Panc1 (cell line): ENCODE measurements around the gene OR51F2. TPM values are rescaled to one million over a fixed set of nuclear protein-coding genes. Genes with fewer than 3 reads are reported as not detected.

Experiments used
- ATAC-seq: fragments of 200-7000 bp; cut with Tn5 transposase; 2 replicates; pipeline ENCODE4 v1.9.1; 2020; ENCODE audit warnings: mild to moderate bottlenecking, moderate library complexity
- Bru-seq: library from RNA; stranded (reverse); fragments of 400-500 nt; gene quantifications from one replicate; lab custom pipeline; 2021; lab: Mats Ljungman, UMichigan
- BruChase-seq, 2 experiments: library from RNA; stranded (reverse); fragments of 400-500 nt; gene quantifications; one replicate each; lab custom pipeline; 2021; lab: Mats Ljungman, UMichigan
- BruUV-seq: library from RNA; stranded (reverse); fragments of 400-500 nt; replicated peaks from 2 replicates; lab custom pipeline; 2021; lab: Mats Ljungman, UMichigan
- CTCF ChIA-PET: fragments of 300-600 bp; sonication (Branson Sonifier 250); formaldehyde crosslinking; loops from one replicate; lab custom pipeline; 2022; ENCODE audit warnings: antibody characterized with exemption; lab: Charles Lee
- POLR2A ChIA-PET: fragments of 300-600 bp; sonication (Branson Sonifier 250); formaldehyde crosslinking; loops from one replicate; lab custom pipeline; 2022; ENCODE audit warnings: antibody characterized with exemption; lab: Charles Lee
- DNase-seq: peaks from one replicate; pipeline ENCODE4 v3.0.0-alpha.2; 2010; ENCODE audit warnings: low read depth, low spot score
- H3K27ac ChIP-seq: 2 replicates; pipeline ENCODE4 v1.5.1; 2011; ENCODE audit warnings: mild to moderate bottlenecking, low read length, inconsistent platforms
- H3K27me3 ChIP-seq: fragments of 200-500 bp; sonication (Bioruptor generic); 2 replicates; pipeline ENCODE4 v1.6.0; 2014; ENCODE audit warnings: low read length, inconsistent platforms; ENCODE audit not compliant: control insufficient read depth, insufficient read depth
- H3K36me3 ChIP-seq: fragments of 200-500 bp; sonication (Bioruptor generic); 2 replicates; pipeline ENCODE4 v1.5.1; 2014; ENCODE audit warnings: inconsistent platforms, mild to moderate bottlenecking, low read length, moderate library complexity; ENCODE audit not compliant: control insufficient read depth, insufficient read depth
- H3K4me1 ChIP-seq: 2 replicates; pipeline ENCODE4 v1.5.1; 2011; ENCODE audit warnings: inconsistent platforms, mild to moderate bottlenecking, low read length, moderate library complexity; ENCODE audit not compliant: control insufficient read depth, insufficient read depth
- H3K4me3 ChIP-seq, 2 experiments: 2 replicates each; pipeline ENCODE4 v1.5.1; 2011 to 2012; ENCODE audit warnings: low read depth in 2 of 2, low read length in 2 of 2, mild to moderate bottlenecking in 2 of 2, inconsistent platforms in 1 of 2, moderate library complexity in 1 of 2
- H3K9me3 ChIP-seq: fragments of 200-500 bp; sonication (Bioruptor generic); 2 replicates; pipeline ENCODE4 v1.5.1; 2014; ENCODE audit warnings: low read depth, mild to moderate bottlenecking, inconsistent platforms, low read length, moderate library complexity; ENCODE audit not compliant: control insufficient read depth, insufficient read depth
- POLR2AphosphoS5 ChIP-seq: IDR thresholded peaks from 2 replicates; pipeline ENCODE4 v1.6.1; 2012; ENCODE audit warnings: mild to moderate bottlenecking, low read depth, low read length, moderate library complexity
- SIN3A ChIP-seq: IDR thresholded peaks from 2 replicates; pipeline ENCODE4 v1.6.1; 2012; ENCODE audit warnings: low read depth, mild to moderate bottlenecking, low read length, moderate library complexity, borderline replicate concordance; ENCODE audit not compliant: insufficient read depth
- TCF7L2 ChIP-seq: IDR thresholded peaks from 2 replicates; pipeline ENCODE4 v1.6.1; 2011; ENCODE audit warnings: mild to moderate bottlenecking, low read depth, low read length, inconsistent platforms
- in situ Hi-C: cut with HindIII; loops from 2 replicates; pipeline ENCODE4 v1.10.0; 2016; ENCODE audit warnings: low sequenced_read_pairs, low pct_unique_long_range_greater_than_20kb
- intact Hi-C: fragments of 100-400 bp; cut with micrococcal nuclease; formaldehyde crosslinking; loops from one replicate; pipeline ENCODE4 v1.10.0; 2022; ENCODE audit not compliant: unreplicated experiment
- long read RNA-seq: library from polyadenylated mRNA; unstranded; transcript quantifications from one replicate; pipeline ENCODE4 v2.0.0, GENCODE V29; 2021; ENCODE audit not compliant: unreplicated experiment
- polyA plus RNA-seq: library from polyadenylated mRNA; unstranded; fragments of >200 nt; gene quantifications from one replicate; pipeline ENCODE4 v1.2.1, GENCODE V29; 2012; ENCODE audit warnings: missing spikeins; ENCODE audit not compliant: insufficient read length
- total RNA-seq: library from RNA; stranded (reverse); gene quantifications from one replicate; pipeline ENCODE4 v1.2.1, GENCODE V29; 2021; ENCODE audit not compliant: unreplicated experiment
- TF ChIP-seq, protein P1 (sequence below): fragments of 450-650 bp; IDR thresholded peaks from 2 replicates; pipeline ENCODE4 v1.5.1; 2017; ENCODE audit warnings: mild to moderate bottlenecking
- TF ChIP-seq, protein P2 (sequence below), 2 experiments: IDR thresholded peaks; 2 replicates each; pipeline ENCODE4 v1.6.1; 2011 to 2012; ENCODE audit warnings: low read depth in 2 of 2, control low read depth in 1 of 2, low read length in 1 of 2, mild to moderate bottlenecking in 1 of 2, moderate library complexity in 1 of 2; ENCODE audit not compliant: insufficient read depth in 1 of 2

The OR51F2 gene, protein sequence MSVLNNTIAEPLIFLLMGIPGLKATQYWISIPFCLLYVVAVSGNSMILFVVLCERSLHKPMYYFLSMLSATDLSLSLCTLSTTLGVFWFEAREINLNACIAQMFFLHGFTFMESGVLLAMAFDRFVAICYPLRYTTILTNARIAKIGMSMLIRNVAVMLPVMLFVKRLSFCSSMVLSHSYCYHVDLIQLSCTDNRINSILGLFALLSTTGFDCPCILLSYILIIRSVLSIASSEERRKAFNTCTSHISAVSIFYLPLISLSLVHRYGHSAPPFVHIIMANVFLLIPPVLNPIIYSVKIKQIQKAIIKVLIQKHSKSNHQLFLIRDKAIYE
- total RNA-seq (not detected), Bru-seq, nascent RNA (not detected), BruChase-seq, experiment 1, labeled RNA remaining after a 2-hour chase (not detected), BruChase-seq, experiment 2, labeled RNA remaining after a 6-hour chase (not detected)
- polyA plus RNA-seq = not detected
- long read RNA-seq = 0 reads

DNA sequence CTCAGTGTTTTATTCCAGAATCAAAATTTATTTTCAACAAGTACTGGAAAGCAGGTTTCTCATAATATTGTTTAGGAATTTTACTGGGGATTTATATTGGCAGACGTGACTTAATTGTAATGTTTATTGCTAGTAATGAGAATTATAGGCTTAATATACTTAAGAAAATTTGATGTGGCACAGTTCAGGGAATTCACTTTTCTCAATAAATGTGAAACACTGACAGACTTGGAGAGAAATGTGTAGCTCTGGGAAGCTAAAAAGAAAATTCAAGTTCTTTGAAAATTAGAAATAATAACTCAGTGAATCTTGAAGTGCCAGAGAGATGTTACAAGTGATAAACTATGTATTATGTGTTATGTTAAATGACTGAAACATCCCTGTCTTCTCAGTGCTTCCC, at the start of gene OR51F2:
TSS of gene OR51F2 (plus strand) at position 301 of the 400 bp plus-strand sequence. CDS start 101 bp downstream, outside the sequence.
- no peak within 1 kb of the TSS for H3K4me3 ChIP-seq
- H3K27ac ChIP-seq = no peak within 1 kb of the TSS
- POLR2A ChIA-PET = no interaction called here
- in situ Hi-C loops (no loop called here), intact Hi-C loops (no loop called here)
- no peak for DNase-seq
- no peak for ATAC-seq
- BruUV-seq = no TSS peak
- H3K27me3 ChIP-seq = no peaks in the 10 kb centered on the region
- no peaks in the 10 kb centered on the region for H3K36me3 ChIP-seq
- H3K4me1 ChIP-seq = no peaks in the 10 kb centered on the region
- no peaks in the 10 kb centered on the region for H3K9me3 ChIP-seq
- TF ChIP-seq SIN3A (no peak), POLR2AphosphoS5 (no peak), TCF7L2 (no peak)
- TF ChIP-seq, protein P1, sequence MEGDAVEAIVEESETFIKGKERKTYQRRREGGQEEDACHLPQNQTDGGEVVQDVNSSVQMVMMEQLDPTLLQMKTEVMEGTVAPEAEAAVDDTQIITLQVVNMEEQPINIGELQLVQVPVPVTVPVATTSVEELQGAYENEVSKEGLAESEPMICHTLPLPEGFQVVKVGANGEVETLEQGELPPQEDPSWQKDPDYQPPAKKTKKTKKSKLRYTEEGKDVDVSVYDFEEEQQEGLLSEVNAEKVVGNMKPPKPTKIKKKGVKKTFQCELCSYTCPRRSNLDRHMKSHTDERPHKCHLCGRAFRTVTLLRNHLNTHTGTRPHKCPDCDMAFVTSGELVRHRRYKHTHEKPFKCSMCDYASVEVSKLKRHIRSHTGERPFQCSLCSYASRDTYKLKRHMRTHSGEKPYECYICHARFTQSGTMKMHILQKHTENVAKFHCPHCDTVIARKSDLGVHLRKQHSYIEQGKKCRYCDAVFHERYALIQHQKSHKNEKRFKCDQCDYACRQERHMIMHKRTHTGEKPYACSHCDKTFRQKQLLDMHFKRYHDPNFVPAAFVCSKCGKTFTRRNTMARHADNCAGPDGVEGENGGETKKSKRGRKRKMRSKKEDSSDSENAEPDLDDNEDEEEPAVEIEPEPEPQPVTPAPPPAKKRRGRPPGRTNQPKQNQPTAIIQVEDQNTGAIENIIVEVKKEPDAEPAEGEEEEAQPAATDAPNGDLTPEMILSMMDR = no peak
- TF ChIP-seq, protein P2, sequence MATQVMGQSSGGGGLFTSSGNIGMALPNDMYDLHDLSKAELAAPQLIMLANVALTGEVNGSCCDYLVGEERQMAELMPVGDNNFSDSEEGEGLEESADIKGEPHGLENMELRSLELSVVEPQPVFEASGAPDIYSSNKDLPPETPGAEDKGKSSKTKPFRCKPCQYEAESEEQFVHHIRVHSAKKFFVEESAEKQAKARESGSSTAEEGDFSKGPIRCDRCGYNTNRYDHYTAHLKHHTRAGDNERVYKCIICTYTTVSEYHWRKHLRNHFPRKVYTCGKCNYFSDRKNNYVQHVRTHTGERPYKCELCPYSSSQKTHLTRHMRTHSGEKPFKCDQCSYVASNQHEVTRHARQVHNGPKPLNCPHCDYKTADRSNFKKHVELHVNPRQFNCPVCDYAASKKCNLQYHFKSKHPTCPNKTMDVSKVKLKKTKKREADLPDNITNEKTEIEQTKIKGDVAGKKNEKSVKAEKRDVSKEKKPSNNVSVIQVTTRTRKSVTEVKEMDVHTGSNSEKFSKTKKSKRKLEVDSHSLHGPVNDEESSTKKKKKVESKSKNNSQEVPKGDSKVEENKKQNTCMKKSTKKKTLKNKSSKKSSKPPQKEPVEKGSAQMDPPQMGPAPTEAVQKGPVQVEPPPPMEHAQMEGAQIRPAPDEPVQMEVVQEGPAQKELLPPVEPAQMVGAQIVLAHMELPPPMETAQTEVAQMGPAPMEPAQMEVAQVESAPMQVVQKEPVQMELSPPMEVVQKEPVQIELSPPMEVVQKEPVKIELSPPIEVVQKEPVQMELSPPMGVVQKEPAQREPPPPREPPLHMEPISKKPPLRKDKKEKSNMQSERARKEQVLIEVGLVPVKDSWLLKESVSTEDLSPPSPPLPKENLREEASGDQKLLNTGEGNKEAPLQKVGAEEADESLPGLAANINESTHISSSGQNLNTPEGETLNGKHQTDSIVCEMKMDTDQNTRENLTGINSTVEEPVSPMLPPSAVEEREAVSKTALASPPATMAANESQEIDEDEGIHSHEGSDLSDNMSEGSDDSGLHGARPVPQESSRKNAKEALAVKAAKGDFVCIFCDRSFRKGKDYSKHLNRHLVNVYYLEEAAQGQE (IDR thresholded peaks at IDR 0.05; ENCODE audit: insufficient read depth in 1 of 2, low read depth in 2 of 2, low read length in 1 of 2) = no peak
- CTCF ChIA-PET = no interaction called here

DNA sequence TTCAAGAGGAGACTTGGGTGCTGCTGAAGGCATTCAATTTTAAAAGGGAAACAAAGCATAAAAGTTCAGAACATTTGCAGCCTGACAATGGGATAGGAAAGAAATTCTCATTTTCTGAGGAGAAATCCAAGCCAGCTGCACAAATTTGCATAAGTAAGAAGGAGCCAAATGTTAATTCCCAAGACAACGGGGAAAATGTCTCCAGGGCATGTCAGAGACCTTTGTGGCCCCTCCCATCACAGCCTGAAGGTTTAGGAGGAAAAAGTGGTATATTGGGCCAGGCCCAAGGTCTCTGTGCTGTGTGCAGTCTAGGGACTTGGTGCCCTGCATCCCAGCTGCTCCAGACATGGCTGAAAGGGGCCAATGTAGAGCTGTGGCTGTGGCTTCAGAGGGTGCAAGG, 38.7 kb upstream of the OR51F2 start:
- TF ChIP-seq, protein P2 (IDR thresholded peaks at IDR 0.05; ENCODE audit: insufficient read depth in 1 of 2, low read depth in 2 of 2, low read length in 1 of 2) = no peak
- TF ChIP-seq TCF7L2 = no peak
- Histone ChIP-seq H3K27me3 (no peaks in the 10 kb centered on the region), H3K9me3 (no peaks in the 10 kb centered on the region), H3K27ac (no peak overlapping the region), H3K4me3 (no peak overlapping the region), H3K36me3 (no peaks in the 10 kb centered on the region), H3K4me1 (no peaks in the 10 kb centered on the region)
- CTCF ChIA-PET = no interaction called here
- intact Hi-C loops (no loop called here), in situ Hi-C loops (no loop called here)
- POLR2A ChIA-PET = no interaction called here
- no peak for DNase-seq
- ATAC-seq = no peak
- BruUV-seq = no TSS peak
